ENCODE data around the gene FCN2.

Gene FCN2

GRCh38 chr9:134918646-134919045 is 38.0 kb downstream of the FCN2 start:
- no peak for DNase-seq
- in situ Hi-C loops (cut with MboI; ENCODE audit: low pct_unique_long_range_greater_than_20kb, low sequenced_read_pairs), result no loop called here

- in situ Hi-C loops (cut with MboI; ENCODE audit: low pct_unique_long_range_greater_than_20kb, low sequenced_read_pairs), result no loop called here
These were observed 38.7 kb downstream of the FCN2 start for GRCh38 chr9:134919303-134919702.

GRCh38 chr9:134922066-134922931 is 41.7 kb downstream of the FCN2 start:
- in situ Hi-C loops (cut with MboI; ENCODE audit: low pct_unique_long_range_greater_than_20kb, low sequenced_read_pairs), result no loop called here
- DNase-seq, result peak; percentile 9

More at GRCh38 chr9:134919303-134919702, 38.7 kb downstream of the FCN2 start:
- no peak for DNase-seq

GRCh38 chr9:134922932-134923240 is 42.3 kb downstream of the FCN2 start:
- no peak for DNase-seq
- in situ Hi-C loops (cut with MboI; ENCODE audit: low pct_unique_long_range_greater_than_20kb, low sequenced_read_pairs), result no loop called here

- DNase-seq, result no peak
- in situ Hi-C loops (cut with MboI; ENCODE audit: low pct_unique_long_range_greater_than_20kb, low sequenced_read_pairs), result no loop called here
These were observed 42.9 kb downstream of the FCN2 start for GRCh38 chr9:134923466-134923865.

- no peak for DNase-seq
- in situ Hi-C loops (cut with MboI; ENCODE audit: low pct_unique_long_range_greater_than_20kb, low sequenced_read_pairs), result no loop called here
These were observed 44.5 kb downstream of the FCN2 start for GRCh38 chr9:134925011-134925511.

GRCh38 chr9:134928436-134929192 is 48.0 kb downstream of the FCN2 start:
- DNase-seq, result no peak
- in situ Hi-C loops (cut with MboI; ENCODE audit: low pct_unique_long_range_greater_than_20kb, low sequenced_read_pairs), result no loop called here

GRCh38 chr9:134929193-134930158 is 48.9 kb downstream of the FCN2 start:
- in situ Hi-C loops (cut with MboI; ENCODE audit: low pct_unique_long_range_greater_than_20kb, low sequenced_read_pairs), result no loop called here
- peak; percentile 85 for DNase-seq

GRCh38 chr9:134930398-134930797 is 49.8 kb downstream of the FCN2 start:
- in situ Hi-C loops (cut with MboI; ENCODE audit: low pct_unique_long_range_greater_than_20kb, low sequenced_read_pairs), result no loop called here
- DNase-seq, result no peak

- in situ Hi-C loops (cut with MboI; ENCODE audit: low pct_unique_long_range_greater_than_20kb, low sequenced_read_pairs), result no loop called here
- no peak for DNase-seq
These were observed 51.6 kb downstream of the FCN2 start for GRCh38 chr9:134932171-134932570.

- in situ Hi-C loops (cut with MboI; ENCODE audit: low pct_unique_long_range_greater_than_20kb, low sequenced_read_pairs), result no loop called here
- DNase-seq, result no peak
These were observed 52.0 kb downstream of the FCN2 start for GRCh38 chr9:134932606-134933005.

- in situ Hi-C loops (cut with MboI; ENCODE audit: low pct_unique_long_range_greater_than_20kb, low sequenced_read_pairs), result no loop called here
- DNase-seq, result no peak
These were observed 52.6 kb downstream of the FCN2 start for GRCh38 chr9:134933076-134933659.

GRCh38 chr9:134935056-134935640 is 54.5 kb downstream of the FCN2 start:
- in situ Hi-C loops (cut with MboI; ENCODE audit: low pct_unique_long_range_greater_than_20kb, low sequenced_read_pairs), result no loop called here

GRCh38 chr9:134935701-134936345 is 55.2 kb downstream of the FCN2 start:
- DNase-seq, result no peak
- in situ Hi-C loops (cut with MboI; ENCODE audit: low pct_unique_long_range_greater_than_20kb, low sequenced_read_pairs), result no loop called here

More at GRCh38 chr9:134935056-134935640, 54.5 kb downstream of the FCN2 start:
- no peak for DNase-seq

- peak; percentile 25 for DNase-seq
- in situ Hi-C loops (cut with MboI; ENCODE audit: low pct_unique_long_range_greater_than_20kb, low sequenced_read_pairs), result no loop called here
These were observed 55.9 kb downstream of the FCN2 start for GRCh38 chr9:134936346-134937163.

All from KBM-7 (cell line).